Brain pericyte (primary cell): ENCODE data around the gene POLA1.

Experiments used
- DNase-seq: peaks from one replicate; pipeline ENCODE4 v3.0.0-alpha.2; 2012; ENCODE audit warnings: low read depth, low spot score

The POLA1 gene

GRCh38 chrX:24696294-24696693 is 2.6 kb downstream of the POLA1 start:
- DNase-seq = no peak

- DNase-seq = no peak
These were observed 8.9 kb downstream of the POLA1 start for GRCh38 chrX:24702362-24703184.

DNA sequence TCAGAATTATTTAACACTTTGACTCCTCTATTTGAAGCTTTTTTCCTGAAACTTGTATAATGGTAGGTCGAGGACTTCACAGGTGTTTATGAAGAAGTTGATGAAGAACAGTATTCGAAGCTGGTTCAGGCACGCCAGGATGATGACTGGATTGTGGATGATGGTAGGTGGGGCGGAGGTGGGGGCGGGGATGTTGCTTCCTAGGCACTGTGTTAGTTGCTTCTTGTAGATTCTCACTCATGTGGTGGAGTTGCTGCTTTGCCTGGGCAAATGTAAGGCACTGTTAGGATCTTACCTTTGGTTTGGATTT is 9.4 kb downstream of the POLA1 start:
- no peak for DNase-seq

DNA sequence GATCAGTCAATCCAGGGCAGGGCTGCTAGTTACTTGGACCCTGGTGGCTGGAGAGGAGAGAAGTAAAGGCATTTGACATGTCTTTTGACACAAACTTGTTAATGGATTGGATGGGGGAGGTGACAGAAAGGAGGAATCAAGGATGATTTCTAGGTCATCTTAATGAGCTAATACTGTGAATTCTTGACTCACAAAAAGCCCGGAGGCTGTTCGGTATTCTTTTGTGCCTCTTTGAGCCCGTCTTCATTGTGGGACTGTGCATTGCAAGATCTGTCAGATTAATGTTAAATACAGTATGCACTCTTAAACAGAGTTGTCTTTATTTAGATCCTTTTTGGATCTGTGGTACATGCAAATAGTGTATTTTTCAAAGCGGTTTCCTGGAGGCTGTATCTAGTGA is 25.1 kb downstream of the POLA1 start:
- no peak for DNase-seq

GRCh38 chrX:24720036-24720435 is 26.3 kb downstream of the POLA1 start:
- no peak for DNase-seq

DNA sequence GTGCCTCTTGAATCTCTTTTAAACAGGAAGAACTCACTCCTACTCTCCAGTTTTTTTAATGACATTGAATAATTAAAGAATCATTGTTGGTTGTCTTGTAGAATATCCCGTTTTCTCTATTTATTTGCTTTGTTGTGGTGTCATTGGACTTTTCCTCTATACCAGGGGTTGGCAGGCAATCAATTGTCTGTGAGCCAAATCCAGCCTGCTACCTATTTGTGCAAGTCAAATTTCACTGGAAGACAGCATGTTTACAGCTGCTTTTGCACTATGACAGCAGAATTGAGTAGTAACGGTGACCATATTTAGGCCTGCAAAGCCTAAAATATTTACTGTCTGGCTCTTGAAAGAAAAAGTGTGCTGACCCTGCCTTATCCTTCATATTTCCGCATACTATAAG is 34.8 kb downstream of the POLA1 start:
- no peak for DNase-seq

DNA sequence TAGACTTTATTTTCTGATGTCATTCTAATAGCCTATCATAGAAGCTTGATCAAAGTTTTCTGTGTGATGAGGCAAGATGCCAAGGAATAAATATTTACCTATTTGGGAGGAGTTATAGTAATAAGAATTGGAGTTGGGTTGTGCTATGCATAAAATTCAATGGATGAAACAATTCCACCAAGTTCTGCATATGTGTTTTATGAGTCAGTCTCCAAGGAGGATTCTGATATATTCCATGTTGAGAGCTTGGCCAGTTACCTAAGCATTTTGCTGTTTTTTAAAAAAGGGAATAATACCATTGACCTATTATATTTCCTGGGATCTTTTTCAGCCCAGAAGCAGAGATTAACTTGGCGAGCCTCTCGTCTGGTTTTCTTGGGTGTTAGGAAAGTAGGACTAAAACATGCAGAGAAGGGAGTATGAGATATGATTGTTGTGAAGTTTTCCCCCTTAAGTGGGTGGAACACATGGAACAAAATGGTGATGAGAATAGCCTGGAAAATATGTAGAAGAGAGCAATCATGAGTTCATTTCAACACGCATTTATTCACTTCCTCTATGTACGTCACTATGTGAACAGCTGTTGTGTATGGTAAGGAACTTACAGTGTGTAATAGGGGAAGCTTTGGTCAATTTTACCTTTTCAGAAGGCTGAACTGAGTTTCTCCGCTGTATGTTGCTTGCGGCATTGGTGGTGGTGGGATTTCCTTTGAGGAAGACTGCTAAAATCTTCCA is 39.2 kb downstream of the POLA1 start:
- no peak for DNase-seq

GRCh38 chrX:24741330-24741729 is 47.6 kb downstream of the POLA1 start:
- DNase-seq = no peak

- no peak for DNase-seq
These were observed 54.5 kb downstream of the POLA1 start for GRCh38 chrX:24748196-24748595.

DNA sequence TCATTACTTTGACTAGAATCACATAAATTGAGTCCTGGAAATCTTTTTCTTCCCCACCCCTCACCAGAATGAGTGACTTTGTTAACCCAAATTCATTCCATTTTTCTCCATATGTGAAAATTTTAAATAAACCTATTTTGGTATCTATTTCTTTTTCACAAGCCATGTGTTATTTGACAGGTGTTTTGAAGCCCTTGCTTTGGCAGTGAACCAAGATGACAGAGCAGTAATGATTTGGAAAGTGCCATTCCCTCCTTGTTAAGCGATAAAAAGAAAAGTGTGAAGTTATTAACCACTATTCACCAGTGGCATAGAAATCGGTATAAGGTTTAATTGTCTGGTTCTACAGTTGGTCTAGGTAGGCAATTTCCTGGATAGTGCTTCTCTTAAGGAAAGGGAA is 66.1 kb downstream of the POLA1 start:
- no peak for DNase-seq

DNA sequence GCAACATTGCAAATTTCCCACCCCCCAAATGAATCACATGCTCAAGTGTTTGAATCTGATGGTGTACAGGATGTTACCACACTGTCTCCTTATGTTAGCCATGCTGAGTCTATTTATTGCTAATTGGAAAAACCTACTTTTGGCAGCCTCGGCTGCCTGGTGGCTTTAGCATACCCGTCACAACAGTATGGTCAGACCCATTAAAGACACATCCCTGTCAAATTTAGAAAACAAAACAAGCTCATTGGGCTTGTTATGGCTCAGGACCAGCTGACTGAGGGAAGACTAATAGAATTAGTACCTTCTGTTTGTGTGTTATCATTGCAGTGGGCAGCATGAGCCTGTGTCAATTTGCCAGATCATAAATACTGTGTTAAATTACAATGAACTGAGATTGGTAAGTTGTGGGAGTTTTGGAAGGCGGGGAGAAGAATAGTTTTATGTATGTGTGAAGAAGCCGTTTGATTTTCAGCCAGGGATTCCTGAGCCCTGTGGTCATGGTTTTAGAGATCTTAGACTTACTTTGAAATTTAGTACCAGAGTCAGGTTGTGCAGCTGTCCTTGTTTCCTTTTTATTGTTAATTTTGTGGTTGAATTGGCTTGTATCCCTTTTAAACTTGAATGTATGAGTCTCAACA is 66.8 kb downstream of the POLA1 start:
- DNase-seq = no peak

DNA sequence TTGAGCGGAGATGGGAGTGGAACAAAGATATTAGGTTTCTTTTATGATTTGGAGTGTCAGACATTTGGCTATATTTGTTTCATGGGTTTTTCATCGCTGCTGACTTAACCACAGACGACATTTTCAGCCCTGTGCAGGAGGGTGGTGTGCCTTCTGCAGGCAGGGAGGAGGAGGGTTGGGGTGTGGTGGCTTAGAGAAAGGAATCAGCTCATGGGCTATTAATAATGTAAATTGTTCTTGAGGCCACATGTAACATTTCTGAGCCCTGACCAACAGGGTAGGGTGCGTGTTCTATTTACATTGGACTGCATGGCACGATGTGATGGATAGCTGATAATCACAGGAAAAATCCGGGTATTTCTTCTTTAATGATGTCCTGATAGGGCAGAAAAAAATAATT is 67.6 kb downstream of the POLA1 start:
- DNase-seq = no peak

DNA sequence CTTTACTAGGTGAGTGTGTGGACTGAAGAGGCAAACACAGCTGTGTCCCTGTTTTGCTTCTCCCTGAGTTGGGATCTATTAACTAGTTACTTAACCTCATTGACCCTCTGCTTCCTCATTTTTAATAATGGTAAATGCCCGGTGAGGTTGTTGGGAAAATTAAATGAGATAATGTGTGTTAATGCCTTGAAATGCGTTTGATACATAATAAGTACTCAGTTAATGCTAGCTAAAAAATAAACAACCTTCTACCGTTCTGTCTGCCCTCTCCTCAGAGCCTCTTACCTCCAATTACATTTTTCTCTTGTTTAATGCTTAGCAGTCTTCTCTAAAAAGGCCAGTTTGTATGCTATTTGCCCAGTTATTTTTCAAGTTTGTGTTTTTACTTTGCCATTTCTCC is 70.3 kb downstream of the POLA1 start:
- no peak for DNase-seq

DNA sequence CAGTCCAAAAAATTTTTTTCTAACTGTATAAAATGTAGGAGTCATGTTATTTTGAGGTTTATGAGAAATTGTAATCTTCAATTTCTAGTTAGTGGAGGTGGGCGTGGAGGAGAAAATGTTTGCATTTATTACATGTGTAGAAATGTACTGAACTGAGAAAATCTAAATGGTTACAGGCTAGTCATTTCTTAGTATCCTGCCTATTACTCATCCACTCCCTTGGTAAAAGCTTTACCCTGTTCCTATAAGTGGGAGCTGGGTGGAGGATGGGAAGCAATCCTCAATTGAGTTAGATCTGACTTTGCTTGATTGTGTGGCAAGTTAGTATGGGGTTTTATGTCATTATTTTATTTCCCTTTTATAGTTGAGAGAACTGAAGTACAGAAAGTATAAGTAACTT is 73.8 kb downstream of the POLA1 start:
- DNase-seq = no peak

GRCh38 chrX:24768556-24768955 is 74.8 kb downstream of the POLA1 start:
- no peak for DNase-seq

GRCh38 chrX:24774650-24775049 is 80.9 kb downstream of the POLA1 start:
- DNase-seq = no peak

- no peak for DNase-seq
These were observed 82.2 kb downstream of the POLA1 start for GRCh38 chrX:24775891-24776290.

GRCh38 chrX:24777660-24778059 is 83.9 kb downstream of the POLA1 start:
- no peak for DNase-seq

- DNase-seq = no peak
These were observed 88.3 kb downstream of the POLA1 start for GRCh38 chrX:24782011-24782410.

DNA sequence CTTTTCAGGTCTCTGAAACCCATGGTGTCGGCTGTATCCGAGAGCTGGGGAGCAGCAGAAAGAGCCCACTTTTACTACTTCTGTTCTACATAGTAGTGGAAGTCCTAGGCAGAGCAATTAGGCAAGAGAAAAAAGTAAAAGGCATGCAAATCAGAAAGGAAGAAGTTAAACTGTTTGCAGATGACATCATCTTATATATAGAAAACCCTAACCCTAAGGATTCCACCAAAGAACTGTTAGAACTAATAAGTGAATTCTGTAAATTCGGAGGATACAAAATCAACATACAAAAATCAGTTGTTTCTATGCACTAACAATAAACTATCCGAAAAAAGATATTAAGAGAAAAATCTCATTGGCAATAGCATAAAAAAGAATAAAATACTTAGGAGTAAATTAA is 95.3 kb downstream of the POLA1 start:
- DNase-seq = no peak

DNA sequence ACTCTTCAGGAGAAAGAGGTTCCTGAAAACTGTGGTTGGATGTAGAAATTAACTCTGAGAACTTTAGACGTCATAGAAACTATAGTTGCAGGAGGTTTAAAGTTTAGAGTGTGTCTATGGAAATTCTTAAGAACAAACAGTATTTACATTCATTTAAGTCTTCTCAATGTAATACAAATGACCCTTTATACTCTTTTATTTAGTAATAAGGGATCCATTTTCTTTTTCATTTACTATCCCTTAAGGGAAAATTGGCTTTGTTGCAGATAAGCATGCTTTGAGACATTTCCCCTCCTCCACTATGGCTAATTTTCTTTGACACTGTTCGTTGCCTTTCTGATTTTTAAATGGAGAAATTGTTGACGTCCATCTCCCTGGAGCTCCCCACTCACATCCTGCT is 96.4 kb downstream of the POLA1 start:
- no peak for DNase-seq

DNA sequence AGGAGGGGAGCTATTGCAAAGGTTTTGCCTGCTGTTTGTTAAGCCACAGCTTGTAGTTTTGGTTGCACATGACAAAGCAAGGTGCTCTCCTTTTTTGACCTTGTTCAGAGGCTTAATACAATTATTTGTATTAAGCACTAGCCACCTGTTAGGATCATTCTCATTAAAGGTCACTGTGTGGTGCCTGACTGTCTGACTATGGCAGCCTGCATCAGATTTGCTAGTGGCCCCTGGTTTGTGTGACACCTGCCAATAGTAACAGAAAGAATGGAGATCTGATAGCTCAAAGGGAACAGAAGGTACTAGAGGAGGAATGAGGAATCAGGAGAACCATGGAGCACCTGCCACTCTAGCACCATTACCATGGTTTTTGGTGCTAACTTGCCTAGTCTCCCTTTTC is 102.5 kb downstream of the POLA1 start:
- no peak for DNase-seq

DNA sequence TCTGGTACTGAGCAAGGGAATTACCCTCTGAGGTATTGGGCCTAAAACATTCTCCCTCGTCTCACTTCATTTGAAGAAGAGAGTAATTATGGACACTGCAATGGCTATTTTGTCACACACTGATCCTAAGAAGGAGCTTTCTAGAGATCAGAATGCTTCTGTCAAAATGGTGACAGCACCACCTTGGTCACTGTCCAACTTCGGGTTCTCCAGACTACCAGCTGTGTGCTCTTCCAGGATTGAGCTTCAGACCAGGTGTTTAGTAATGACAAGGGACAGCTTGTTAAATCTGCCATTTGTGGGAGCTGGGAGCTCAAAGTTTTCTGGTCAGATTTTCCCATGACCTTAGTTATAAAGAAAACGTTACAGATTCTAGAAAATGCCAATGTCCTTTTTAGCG is 105.4 kb downstream of the POLA1 start:
- DNase-seq = no peak
